ENCODE results near the gene HIVEP3. TPM values are rescaled to one million over a fixed set of nuclear protein-coding genes. Genes with fewer than 3 reads are reported as not detected.

HIVEP3 gene
- total RNA-seq, 1 donor from 2014 or later, result 1.2 TPM

DNA sequence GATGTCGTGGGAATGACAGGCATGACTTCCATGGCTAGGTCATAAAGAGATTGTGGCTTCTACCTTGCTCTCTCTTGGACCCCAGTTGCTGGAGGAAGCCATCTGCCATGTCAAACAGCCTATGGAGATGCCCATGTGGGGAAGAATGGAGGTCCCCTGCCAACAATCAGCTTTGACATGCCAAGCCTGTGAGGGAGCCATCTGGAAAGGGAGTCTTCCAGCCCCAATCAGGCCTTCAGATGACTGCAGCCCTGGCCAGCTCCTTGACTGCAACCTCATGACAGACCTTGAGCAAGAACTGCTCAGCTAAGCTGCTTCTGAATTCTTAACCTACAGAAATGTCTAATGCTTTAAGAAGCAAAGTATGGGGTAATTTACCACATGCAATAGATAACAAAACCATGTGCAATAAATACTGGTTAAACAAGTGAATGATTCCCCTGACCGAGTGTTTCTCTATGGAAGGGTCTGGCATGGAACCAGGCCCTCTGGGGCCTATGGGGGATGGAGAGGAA is 187.1 kb downstream of the HIVEP3 start:
- DNase-seq (ENCODE audit: low read depth, low spot score), result no peak
- H3K9me3 Mint-ChIP-seq, result no peaks in the 10 kb centered on the region
- no peak overlapping the region for H3K27ac Mint-ChIP-seq (ENCODE audit: unreplicated experiment)
- no peak overlapping the region for H3K4me3 Mint-ChIP-seq
- peaks cover 16% of the 10 kb centered on the region for H3K4me1 Mint-ChIP-seq
- H3K36me3 Mint-ChIP-seq (ENCODE audit: low read depth), result no peaks in the 10 kb centered on the region
- TF ChIP-seq, protein P1, sequence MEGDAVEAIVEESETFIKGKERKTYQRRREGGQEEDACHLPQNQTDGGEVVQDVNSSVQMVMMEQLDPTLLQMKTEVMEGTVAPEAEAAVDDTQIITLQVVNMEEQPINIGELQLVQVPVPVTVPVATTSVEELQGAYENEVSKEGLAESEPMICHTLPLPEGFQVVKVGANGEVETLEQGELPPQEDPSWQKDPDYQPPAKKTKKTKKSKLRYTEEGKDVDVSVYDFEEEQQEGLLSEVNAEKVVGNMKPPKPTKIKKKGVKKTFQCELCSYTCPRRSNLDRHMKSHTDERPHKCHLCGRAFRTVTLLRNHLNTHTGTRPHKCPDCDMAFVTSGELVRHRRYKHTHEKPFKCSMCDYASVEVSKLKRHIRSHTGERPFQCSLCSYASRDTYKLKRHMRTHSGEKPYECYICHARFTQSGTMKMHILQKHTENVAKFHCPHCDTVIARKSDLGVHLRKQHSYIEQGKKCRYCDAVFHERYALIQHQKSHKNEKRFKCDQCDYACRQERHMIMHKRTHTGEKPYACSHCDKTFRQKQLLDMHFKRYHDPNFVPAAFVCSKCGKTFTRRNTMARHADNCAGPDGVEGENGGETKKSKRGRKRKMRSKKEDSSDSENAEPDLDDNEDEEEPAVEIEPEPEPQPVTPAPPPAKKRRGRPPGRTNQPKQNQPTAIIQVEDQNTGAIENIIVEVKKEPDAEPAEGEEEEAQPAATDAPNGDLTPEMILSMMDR (conservative IDR thresholded peaks at IDR 0.05), result no peak
- H3K27me3 Mint-ChIP-seq (ENCODE audit: low read depth), result no peaks in the 10 kb centered on the region

DNA sequence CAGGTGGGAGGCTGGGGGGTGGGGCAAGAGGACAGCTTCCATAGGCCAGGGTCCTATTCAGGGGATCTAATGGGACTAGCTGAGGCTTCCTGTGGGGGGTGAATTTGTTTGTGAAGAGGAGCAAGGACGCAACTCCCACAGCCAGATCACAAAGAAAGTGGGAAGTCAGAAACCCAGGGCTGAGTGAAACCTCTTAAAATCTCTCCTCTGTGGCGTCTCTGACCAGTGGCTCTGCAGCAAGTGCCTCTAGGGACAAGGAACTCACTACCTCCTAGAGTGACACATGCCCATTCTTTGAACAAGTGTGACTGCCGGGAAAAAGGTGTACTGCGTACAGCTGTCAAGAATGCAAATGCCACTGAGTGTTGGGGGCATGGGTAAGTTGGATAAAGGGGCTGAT is 187.9 kb downstream of the HIVEP3 start:
- TF ChIP-seq, protein P1 (conservative IDR thresholded peaks at IDR 0.05), result no peak
- H3K4me3 Mint-ChIP-seq, result no peak overlapping the region
- H3K4me1 Mint-ChIP-seq, result peaks cover 14% of the 10 kb centered on the region

DNA sequence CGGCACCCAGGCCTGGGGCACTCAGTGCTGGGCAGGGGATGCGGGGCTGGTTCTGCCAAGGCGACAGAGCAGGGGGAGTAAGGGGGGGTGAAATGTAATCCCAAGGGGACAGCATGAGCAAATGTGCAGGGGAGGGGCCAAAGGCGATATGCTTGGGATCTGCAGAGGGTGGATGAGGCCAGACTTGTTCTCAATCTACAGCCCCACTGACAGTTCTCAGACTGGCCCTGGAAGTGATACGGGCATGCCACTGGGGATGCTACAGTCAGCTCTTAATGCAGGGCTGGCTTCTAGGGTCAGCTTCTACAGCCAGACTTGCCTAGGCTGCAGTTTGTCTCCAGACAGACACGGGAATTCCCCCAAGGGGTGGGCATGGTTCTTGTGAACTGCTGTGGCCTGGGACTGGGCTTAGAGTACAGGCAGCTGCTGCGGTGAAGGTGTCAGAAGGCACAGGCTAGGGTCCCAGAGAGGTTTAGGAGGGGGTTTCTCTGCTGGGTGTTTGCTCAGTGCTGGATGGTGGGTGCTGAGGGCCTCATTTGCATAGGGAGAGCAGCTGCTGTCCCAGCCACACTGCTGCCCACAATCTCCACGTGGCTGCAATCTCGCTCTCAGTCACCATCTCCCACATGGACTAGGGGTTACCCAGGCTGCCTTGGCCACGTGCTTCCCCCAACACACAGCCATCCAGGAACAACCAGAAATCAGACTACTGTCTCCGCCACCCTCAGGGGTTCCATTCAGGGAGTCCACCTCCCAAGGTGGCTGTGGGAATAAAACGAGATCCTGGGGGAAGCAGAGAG is 190.1 kb downstream of the HIVEP3 start:
- no peaks in the 10 kb centered on the region for H3K4me1 Mint-ChIP-seq
- H3K36me3 Mint-ChIP-seq (ENCODE audit: low read depth), result no peaks in the 10 kb centered on the region
- H3K27me3 Mint-ChIP-seq (ENCODE audit: low read depth), result no peaks in the 10 kb centered on the region
- H3K4me3 Mint-ChIP-seq, result no peak overlapping the region
- no peak for DNase-seq (ENCODE audit: low read depth, low spot score)
- TF ChIP-seq, protein P1 (conservative IDR thresholded peaks at IDR 0.05), result no peak
- H3K9me3 Mint-ChIP-seq, result no peaks in the 10 kb centered on the region
- H3K27ac Mint-ChIP-seq (ENCODE audit: unreplicated experiment), result peak overlapping the region; percentile 22

More for the DNA sequence above, 187.9 kb downstream of the HIVEP3 start:
- Mint-ChIP-seq H3K9me3 (no peaks in the 10 kb centered on the region), H3K27ac (ENCODE audit: unreplicated experiment) (no peak overlapping the region), H3K27me3 (ENCODE audit: low read depth) (no peaks in the 10 kb centered on the region), H3K36me3 (ENCODE audit: low read depth) (no peaks in the 10 kb centered on the region)
- DNase-seq (ENCODE audit: low read depth, low spot score), result no peak

DNA sequence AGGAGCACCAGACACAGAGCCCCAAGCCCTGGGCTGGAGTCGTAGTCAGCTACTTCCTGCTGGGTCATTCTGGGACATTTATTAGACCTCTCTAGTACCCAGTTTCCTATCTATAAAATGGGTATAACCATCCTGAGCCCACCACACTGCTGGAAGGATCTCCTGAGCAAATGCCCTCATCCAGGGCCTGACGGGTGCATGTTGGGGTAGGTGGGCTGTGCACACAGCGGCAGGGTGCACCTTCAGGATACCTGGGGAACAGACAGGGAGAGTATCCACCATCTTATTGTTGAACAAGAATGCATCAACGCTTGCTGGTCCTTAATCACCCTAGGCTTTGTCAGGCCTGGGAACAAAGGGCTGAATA is 191.0 kb downstream of the HIVEP3 start:
- no peaks in the 10 kb centered on the region for H3K9me3 Mint-ChIP-seq
- H3K4me3 Mint-ChIP-seq, result no peak overlapping the region
- H3K36me3 Mint-ChIP-seq (ENCODE audit: low read depth), result no peaks in the 10 kb centered on the region
- H3K27me3 Mint-ChIP-seq (ENCODE audit: low read depth), result no peaks in the 10 kb centered on the region
- no peak overlapping the region for H3K27ac Mint-ChIP-seq (ENCODE audit: unreplicated experiment)
- no peaks in the 10 kb centered on the region for H3K4me1 Mint-ChIP-seq
- TF ChIP-seq, protein P1 (conservative IDR thresholded peaks at IDR 0.05), result no peak
- no peak for DNase-seq (ENCODE audit: low read depth, low spot score)

DNA sequence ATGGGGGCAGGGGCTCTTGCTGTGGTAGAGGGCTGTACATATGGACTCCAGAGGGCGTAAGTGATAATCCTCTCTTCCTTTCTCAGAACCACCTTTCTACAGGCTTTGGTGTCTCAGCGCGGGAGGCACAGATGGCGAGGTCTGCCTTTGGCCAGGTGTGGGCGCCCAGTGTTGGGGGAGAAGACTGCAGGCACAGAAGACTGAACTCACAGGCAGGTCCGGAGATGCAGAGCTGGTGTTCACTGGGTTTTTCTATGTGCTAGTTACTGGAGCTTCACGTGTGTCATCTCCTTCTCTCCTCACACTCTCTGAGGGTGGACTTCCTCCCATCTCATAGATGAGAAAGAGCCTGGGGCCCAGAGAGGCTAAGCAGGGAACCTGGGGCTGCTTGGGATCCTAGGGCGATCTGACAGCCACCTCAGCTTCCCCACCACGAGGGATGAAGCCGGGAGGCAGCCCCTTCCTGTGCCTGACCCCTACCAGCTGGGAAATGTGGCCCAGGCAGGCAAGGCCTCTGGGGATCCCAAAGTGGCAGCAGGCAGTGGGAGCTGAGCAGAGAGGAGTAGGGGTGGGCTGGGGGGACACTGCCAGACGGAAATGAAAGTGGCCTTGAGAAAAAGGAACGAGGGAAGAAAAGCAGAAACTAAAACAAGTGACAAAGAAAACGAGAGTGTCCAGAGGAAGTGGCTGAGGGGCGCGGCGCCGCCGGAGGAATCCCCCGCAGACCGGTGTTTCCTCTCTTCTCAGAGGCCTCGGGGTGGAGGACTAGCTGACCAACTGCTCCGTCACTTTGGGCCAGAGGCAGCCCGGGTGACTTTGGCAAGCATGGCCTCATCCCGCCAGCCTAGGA is 191.6 kb downstream of the HIVEP3 start:
- TF ChIP-seq, protein P1 (conservative IDR thresholded peaks at IDR 0.05), result no peak
- Mint-ChIP-seq H3K4me1 (no peaks in the 10 kb centered on the region), H3K4me3 (no peak overlapping the region), H3K36me3 (ENCODE audit: low read depth) (no peaks in the 10 kb centered on the region), H3K27me3 (ENCODE audit: low read depth) (no peaks in the 10 kb centered on the region), H3K27ac (ENCODE audit: unreplicated experiment) (peak overlapping the region; percentile 71), H3K9me3 (no peaks in the 10 kb centered on the region)
- DNase-seq (ENCODE audit: low read depth, low spot score), result no peak

All from neural crest cell (in vitro differentiated cells).